HCT116 (cell line): ENCODE results near the gene WDR38. TPM values are rescaled to one million over a fixed set of nuclear protein-coding genes. Genes with fewer than 3 reads are reported as not detected.

Source experiments
- ATAC-seq: fragments of 200-7000 bp; cut with Tn5 transposase; 2 replicates; pipeline ENCODE4 v1.9.1; 2020; ENCODE audit warnings: mild to moderate bottlenecking, moderate library complexity
- BruUV-seq: library from RNA; stranded (reverse); fragments of 400-500 nt; replicated peaks from 2 replicates; lab custom pipeline; 2021; lab: Mats Ljungman, UMichigan
- CTCF ChIA-PET: fragments of 300-600 bp; sonication (Branson Sonifier 250); formaldehyde crosslinking; loops from one replicate; lab custom pipeline; 2021; ENCODE audit warnings: antibody characterized with exemption; lab: Charles Lee
- POLR2A ChIA-PET: fragments of 300-600, 350-600 bp; sonication (Branson Sonifier 250); formaldehyde crosslinking; loops from one replicate; lab custom pipeline; 2021; ENCODE audit warnings: antibody characterized with exemption; lab: Charles Lee
- RAD21 ChIA-PET, 2 experiments: fragments of 300-600 bp; sonication (Branson Sonifier 250); formaldehyde crosslinking; loops; one replicate each; lab custom pipeline; 2023; ENCODE audit warnings: low total read pairs in 2 of 2; ENCODE audit not compliant: uncharacterized antibody in 2 of 2, unreplicated experiment in 2 of 2, low non-redundant PET in 1 of 2; lab: Charles Lee
- DNase-seq: peaks from one replicate; pipeline ENCODE4 v3.0.0-alpha.2; 2010; ENCODE audit warnings: low read depth, low spot score
- H2AFZ ChIP-seq: fragments of 200-600 bp; shearing (Covaris generic), sonication (generic); 2 replicates; pipeline ENCODE4 v1.6.1; 2017; ENCODE audit warnings: low read depth, mixed run types, mixed read lengths, antibody characterized with exemption, low read length; ENCODE audit not compliant: poor library complexity, severe bottlenecking
- H3K27ac ChIP-seq: 2 replicates; pipeline ENCODE4 v1.5.1; 2012; ENCODE audit warnings: low read depth, low read length
- H3K27me3 ChIP-seq: fragments of 200-600 bp; sonication (generic); 2 replicates; pipeline ENCODE4 v1.6.1; 2016; ENCODE audit warnings: mixed run types, low read length, mixed read lengths; ENCODE audit not compliant: insufficient read depth
- H3K36me3 ChIP-seq, 2 experiments: fragments of 200-500 bp in 1 of 2; fragments of 200-600 bp in 1 of 2; sonication (Bioruptor generic) in 1 of 2; sonication (generic) in 1 of 2; 2 replicates each; pipeline versions ENCODE4 v1.5.1 to v1.6.1; 2014 to 2016; ENCODE audit warnings: low read length in 2 of 2, inconsistent platforms in 1 of 2, mixed read lengths in 1 of 2, mixed run types in 1 of 2; ENCODE audit not compliant: insufficient read depth in 2 of 2, control insufficient read depth in 1 of 2
- H3K4me1 ChIP-seq, 2 experiments: fragments of 200-600 bp in 1 of 2; sonication (generic) in 1 of 2; 2 replicates each; pipeline versions ENCODE4 v1.5.1 to v1.6.1; 2012 to 2017; ENCODE audit warnings: low read length in 2 of 2, inconsistent platforms in 1 of 2, mild to moderate bottlenecking in 1 of 2, mixed read lengths in 1 of 2, mixed run types in 1 of 2, moderate library complexity in 1 of 2; ENCODE audit not compliant: insufficient read depth in 2 of 2, control insufficient read depth in 1 of 2
- H3K4me2 ChIP-seq: fragments of 200-600 bp; sonication (generic); 2 replicates; pipeline ENCODE4 v1.6.1; 2017; ENCODE audit warnings: mixed run types, low read length, mixed read lengths
- H3K4me3 ChIP-seq, 2 experiments: fragments of 200-600 bp in 1 of 2; sonication (generic) in 1 of 2; replicated peaks in 1 of 2; 2 replicates each; pipeline ENCODE4 v1.5.1; 2011 to 2016; ENCODE audit warnings: low read length in 2 of 2, control low read depth in 1 of 2, low read depth in 1 of 2, mild to moderate bottlenecking in 1 of 2, mixed read lengths in 1 of 2, mixed run types in 1 of 2
- H3K79me2 ChIP-seq: fragments of 200-600 bp; sonication (generic); 2 replicates; pipeline ENCODE4 v1.6.1; 2017; ENCODE audit warnings: mild to moderate bottlenecking, mixed run types, low read length, moderate library complexity, mixed read lengths; ENCODE audit not compliant: insufficient read depth
- H3K9ac ChIP-seq: fragments of 200-600 bp; sonication (generic); 2 replicates; pipeline ENCODE4 v1.6.1; 2016; ENCODE audit warnings: low read length, mixed read lengths
- H3K9me2 ChIP-seq: fragments of 200-600 bp; sonication (generic), shearing (Covaris generic); 2 replicates; pipeline ENCODE4 v1.6.1; 2017; ENCODE audit warnings: mixed run types, mild to moderate bottlenecking, moderate library complexity; ENCODE audit not compliant: insufficient read depth
- H3K9me3 ChIP-seq, 2 experiments: fragments of 200-500 bp in 1 of 2; fragments of 200-600 bp in 1 of 2; sonication (Bioruptor generic) in 1 of 2; sonication (generic) in 1 of 2; 2 replicates each; pipeline ENCODE4 v1.6.1; 2014 to 2017; ENCODE audit warnings: low read length in 2 of 2, mixed read lengths in 2 of 2, inconsistent platforms in 1 of 2, low read depth in 1 of 2, mild to moderate bottlenecking in 1 of 2, mixed run types in 1 of 2, moderate library complexity in 1 of 2; ENCODE audit not compliant: control insufficient read depth in 1 of 2, insufficient read depth in 1 of 2
- H4K20me1 ChIP-seq: fragments of 200-600 bp; sonication (generic), shearing (Covaris generic); 2 replicates; pipeline ENCODE4 v1.6.1; 2017; ENCODE audit warnings: mixed run types, mild to moderate bottlenecking, moderate library complexity; ENCODE audit not compliant: insufficient read depth
- CBX3 ChIP-seq: IDR thresholded peaks from 2 replicates; pipeline ENCODE4 v1.6.1; 2012; ENCODE audit warnings: low read depth
- EGR1 ChIP-seq: IDR thresholded peaks from 2 replicates; pipeline ENCODE4 v1.6.1; 2012; ENCODE audit warnings: low read depth
- ELF1 ChIP-seq: IDR thresholded peaks from 2 replicates; pipeline ENCODE4 v1.6.1; 2012; ENCODE audit warnings: low read depth, borderline replicate concordance
- EZH2 ChIP-seq: fragments of 200-600 bp; sonication (generic); IDR thresholded peaks from 2 replicates; pipeline ENCODE4 v1.6.1; 2017; ENCODE audit warnings: antibody characterized with exemption, mixed run types
- EZH2phosphoT487 ChIP-seq: fragments of 200-600 bp; IDR thresholded peaks from 2 replicates; pipeline ENCODE4 v1.6.1; 2018; ENCODE audit warnings: antibody characterized with exemption, borderline replicate concordance
- FOSL1 ChIP-seq: IDR thresholded peaks from 2 replicates; pipeline ENCODE4 v1.6.1; 2012; ENCODE audit warnings: low read depth
- JUND ChIP-seq: IDR thresholded peaks from 2 replicates; pipeline ENCODE4 v1.6.1; 2012
- MAX ChIP-seq: IDR thresholded peaks from 2 replicates; pipeline ENCODE4 v1.6.1; 2012
- POLR2AphosphoS5 ChIP-seq: IDR thresholded peaks from 2 replicates; pipeline ENCODE4 v1.6.1; 2011; ENCODE audit warnings: mild to moderate bottlenecking, low read depth, low read length, moderate library complexity
- RAD21 ChIP-seq: IDR thresholded peaks from 2 replicates; pipeline ENCODE4 v1.6.1; 2012; ENCODE audit warnings: low read depth, mild to moderate bottlenecking
- SIN3A ChIP-seq: IDR thresholded peaks from 2 replicates; pipeline ENCODE4 v1.6.1; 2012; ENCODE audit warnings: low read depth
- SP1 ChIP-seq: IDR thresholded peaks from 2 replicates; pipeline ENCODE4 v1.6.1; 2012; ENCODE audit warnings: low read depth
- YY1 ChIP-seq: IDR thresholded peaks from 2 replicates; pipeline ENCODE4 v1.6.1; 2011; ENCODE audit warnings: low read length, low read depth, moderate library complexity, mild to moderate bottlenecking; ENCODE audit not compliant: insufficient replicate concordance; ENCODE audit errors: extremely low read depth
- ZFX ChIP-seq: fragments of 450-650 bp; IDR thresholded peaks from 2 replicates; pipeline ENCODE4 v1.6.1; 2017
- ZNF274 ChIP-seq: fragments of 200-500 bp; sonication (Bioruptor generic); IDR thresholded peaks from 2 replicates; pipeline ENCODE4 v1.6.1; 2014; ENCODE audit warnings: mild to moderate bottlenecking, low read depth, low read length, inconsistent platforms
- intact Hi-C: fragments of 100-400 bp; cut with micrococcal nuclease; formaldehyde crosslinking; loops from 2 replicates; pipeline ENCODE4 v1.10.0; 2022
- total RNA-seq: library from RNA; stranded (reverse); gene quantifications from one replicate; pipeline ENCODE4 v1.2.1, GENCODE V29; 2021; ENCODE audit not compliant: unreplicated experiment
- TF ChIP-seq, protein P1 (sequence below): IDR thresholded peaks from 2 replicates; pipeline ENCODE4 v1.6.1; 2011; ENCODE audit warnings: mild to moderate bottlenecking, low read length, moderate library complexity; ENCODE audit not compliant: insufficient replicate concordance; ENCODE audit errors: extremely low read depth
- TF ChIP-seq, protein P2 (sequence below), 3 experiments: fragments of 200-600 bp in 1 of 3; sonication (generic) in 1 of 3; IDR thresholded peaks in 2 of 3; conservative IDR thresholded peaks in 1 of 3; 2 replicates each; pipeline ENCODE4 v1.5.1; 2012 to 2017; ENCODE audit warnings: low read depth in 2 of 3, low read length in 2 of 3, antibody characterized with exemption in 1 of 3, borderline replicate concordance in 1 of 3, control low read depth in 1 of 3, mild to moderate bottlenecking in 1 of 3, mixed read lengths in 1 of 3, mixed run types in 1 of 3, moderate library complexity in 1 of 3; ENCODE audit not compliant: insufficient read depth in 1 of 3
- TF ChIP-seq, protein P3 (sequence below): IDR thresholded peaks from 2 replicates; pipeline ENCODE4 v1.6.1; 2012; ENCODE audit warnings: low read depth
- TF ChIP-seq, protein P4 (sequence below): IDR thresholded peaks from 2 replicates; pipeline ENCODE4 v1.6.1; 2012

WDR38 gene
- total RNA-seq, 1 experiment from 2014 or later, result not detected

GRCh38 chr9:124878021-124878420 lies 24.8 kb downstream of the WDR38 start:
- H3K27ac ChIP-seq, result no peak overlapping the region
- RAD21 ChIA-PET, result no interaction called here
- H4K20me1 ChIP-seq, result peaks cover 20% of the 10 kb centered on the region
- no peak for TF ChIP-seq ELF1
- TF ChIP-seq JUND, result no peak
- TF ChIP-seq, protein P1, sequence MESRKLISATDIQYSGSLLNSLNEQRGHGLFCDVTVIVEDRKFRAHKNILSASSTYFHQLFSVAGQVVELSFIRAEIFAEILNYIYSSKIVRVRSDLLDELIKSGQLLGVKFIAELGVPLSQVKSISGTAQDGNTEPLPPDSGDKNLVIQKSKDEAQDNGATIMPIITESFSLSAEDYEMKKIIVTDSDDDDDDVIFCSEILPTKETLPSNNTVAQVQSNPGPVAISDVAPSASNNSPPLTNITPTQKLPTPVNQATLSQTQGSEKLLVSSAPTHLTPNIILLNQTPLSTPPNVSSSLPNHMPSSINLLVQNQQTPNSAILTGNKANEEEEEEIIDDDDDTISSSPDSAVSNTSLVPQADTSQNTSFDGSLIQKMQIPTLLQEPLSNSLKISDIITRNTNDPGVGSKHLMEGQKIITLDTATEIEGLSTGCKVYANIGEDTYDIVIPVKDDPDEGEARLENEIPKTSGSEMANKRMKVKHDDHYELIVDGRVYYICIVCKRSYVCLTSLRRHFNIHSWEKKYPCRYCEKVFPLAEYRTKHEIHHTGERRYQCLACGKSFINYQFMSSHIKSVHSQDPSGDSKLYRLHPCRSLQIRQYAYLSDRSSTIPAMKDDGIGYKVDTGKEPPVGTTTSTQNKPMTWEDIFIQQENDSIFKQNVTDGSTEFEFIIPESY, result no peak
- TF ChIP-seq FOSL1, result no peak
- no peak for TF ChIP-seq EZH2phosphoT487
- TF ChIP-seq, protein P2, sequence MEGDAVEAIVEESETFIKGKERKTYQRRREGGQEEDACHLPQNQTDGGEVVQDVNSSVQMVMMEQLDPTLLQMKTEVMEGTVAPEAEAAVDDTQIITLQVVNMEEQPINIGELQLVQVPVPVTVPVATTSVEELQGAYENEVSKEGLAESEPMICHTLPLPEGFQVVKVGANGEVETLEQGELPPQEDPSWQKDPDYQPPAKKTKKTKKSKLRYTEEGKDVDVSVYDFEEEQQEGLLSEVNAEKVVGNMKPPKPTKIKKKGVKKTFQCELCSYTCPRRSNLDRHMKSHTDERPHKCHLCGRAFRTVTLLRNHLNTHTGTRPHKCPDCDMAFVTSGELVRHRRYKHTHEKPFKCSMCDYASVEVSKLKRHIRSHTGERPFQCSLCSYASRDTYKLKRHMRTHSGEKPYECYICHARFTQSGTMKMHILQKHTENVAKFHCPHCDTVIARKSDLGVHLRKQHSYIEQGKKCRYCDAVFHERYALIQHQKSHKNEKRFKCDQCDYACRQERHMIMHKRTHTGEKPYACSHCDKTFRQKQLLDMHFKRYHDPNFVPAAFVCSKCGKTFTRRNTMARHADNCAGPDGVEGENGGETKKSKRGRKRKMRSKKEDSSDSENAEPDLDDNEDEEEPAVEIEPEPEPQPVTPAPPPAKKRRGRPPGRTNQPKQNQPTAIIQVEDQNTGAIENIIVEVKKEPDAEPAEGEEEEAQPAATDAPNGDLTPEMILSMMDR (IDR thresholded peaks at IDR 0.05 in 2 of 3, conservative IDR thresholded peaks at IDR 0.05 in 1 of 3; ENCODE audit: borderline replicate concordance in 1 of 3, insufficient read depth in 1 of 3, low read depth in 2 of 3, low read length in 2 of 3), result no peak
- no peak for TF ChIP-seq RAD21
- TF ChIP-seq EGR1, result no peak
- no peak for TF ChIP-seq POLR2AphosphoS5
- TF ChIP-seq, protein P3, sequence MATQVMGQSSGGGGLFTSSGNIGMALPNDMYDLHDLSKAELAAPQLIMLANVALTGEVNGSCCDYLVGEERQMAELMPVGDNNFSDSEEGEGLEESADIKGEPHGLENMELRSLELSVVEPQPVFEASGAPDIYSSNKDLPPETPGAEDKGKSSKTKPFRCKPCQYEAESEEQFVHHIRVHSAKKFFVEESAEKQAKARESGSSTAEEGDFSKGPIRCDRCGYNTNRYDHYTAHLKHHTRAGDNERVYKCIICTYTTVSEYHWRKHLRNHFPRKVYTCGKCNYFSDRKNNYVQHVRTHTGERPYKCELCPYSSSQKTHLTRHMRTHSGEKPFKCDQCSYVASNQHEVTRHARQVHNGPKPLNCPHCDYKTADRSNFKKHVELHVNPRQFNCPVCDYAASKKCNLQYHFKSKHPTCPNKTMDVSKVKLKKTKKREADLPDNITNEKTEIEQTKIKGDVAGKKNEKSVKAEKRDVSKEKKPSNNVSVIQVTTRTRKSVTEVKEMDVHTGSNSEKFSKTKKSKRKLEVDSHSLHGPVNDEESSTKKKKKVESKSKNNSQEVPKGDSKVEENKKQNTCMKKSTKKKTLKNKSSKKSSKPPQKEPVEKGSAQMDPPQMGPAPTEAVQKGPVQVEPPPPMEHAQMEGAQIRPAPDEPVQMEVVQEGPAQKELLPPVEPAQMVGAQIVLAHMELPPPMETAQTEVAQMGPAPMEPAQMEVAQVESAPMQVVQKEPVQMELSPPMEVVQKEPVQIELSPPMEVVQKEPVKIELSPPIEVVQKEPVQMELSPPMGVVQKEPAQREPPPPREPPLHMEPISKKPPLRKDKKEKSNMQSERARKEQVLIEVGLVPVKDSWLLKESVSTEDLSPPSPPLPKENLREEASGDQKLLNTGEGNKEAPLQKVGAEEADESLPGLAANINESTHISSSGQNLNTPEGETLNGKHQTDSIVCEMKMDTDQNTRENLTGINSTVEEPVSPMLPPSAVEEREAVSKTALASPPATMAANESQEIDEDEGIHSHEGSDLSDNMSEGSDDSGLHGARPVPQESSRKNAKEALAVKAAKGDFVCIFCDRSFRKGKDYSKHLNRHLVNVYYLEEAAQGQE, result no peak
- TF ChIP-seq SIN3A, result no peak
- TF ChIP-seq ZFX, result no peak
- TF ChIP-seq MAX, result no peak
- TF ChIP-seq SP1, result no peak
- no peak for TF ChIP-seq EZH2
- no peak for TF ChIP-seq ZNF274
- no peak for TF ChIP-seq CBX3
- TF ChIP-seq YY1, result no peak
- TF ChIP-seq, protein P4, sequence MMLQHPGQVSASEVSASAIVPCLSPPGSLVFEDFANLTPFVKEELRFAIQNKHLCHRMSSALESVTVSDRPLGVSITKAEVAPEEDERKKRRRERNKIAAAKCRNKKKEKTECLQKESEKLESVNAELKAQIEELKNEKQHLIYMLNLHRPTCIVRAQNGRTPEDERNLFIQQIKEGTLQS, result no peak
- H3K9me3 ChIP-seq, result no peaks in the 10 kb centered on the region
- H3K79me2 ChIP-seq, result peaks cover 36% of the 10 kb centered on the region
- POLR2A ChIA-PET, result interaction anchor here (0.5 to 1.1 kb wide), 2 partner anchors 16 to 390 kb away, joined by 3 read pairs; partner anchors contain the start of genes ARPC5L and RPL35
- H3K36me3 ChIP-seq, result peaks cover 25 to 46% of the 10 kb centered on the region in 2 experiments; a peak in 3 of 4 replicates
- H3K9ac ChIP-seq, result no peak overlapping the region
- no peak for ATAC-seq
- intact Hi-C loops, result no loop called here
- no peaks in the 10 kb centered on the region for H3K9me2 ChIP-seq
- no TSS peak for BruUV-seq
- DNase-seq, result no peak
- CTCF ChIA-PET, result interaction anchor here (1.0 kb wide), 1 partner anchor 22 kb away, joined by 3 read pairs; no protein-coding TSS in a partner anchor
- no peaks in the 10 kb centered on the region for H3K27me3 ChIP-seq
- no peak overlapping the region for H3K4me3 ChIP-seq
- H3K4me1 ChIP-seq, result peaks cover 0 to 7% of the 10 kb centered on the region in 2 experiments; a peak in 1 of 4 replicates
- H3K4me2 ChIP-seq, result no peak overlapping the region
- no peak overlapping the region for H2AFZ ChIP-seq
